GM18873 (cell line): ENCODE measurements around the gene SHMT2.

ENCODE experiments used
- ATAC-seq: cut with Tn5 transposase; IDR thresholded peaks from one replicate; pipeline ENCODE4 v1.9.1; 2021; ENCODE audit warnings: mild to moderate bottlenecking, moderate library complexity, moderate number of reproducible peaks; ENCODE audit not compliant: unreplicated experiment, low FRiP score

Gene SHMT2

DNA sequence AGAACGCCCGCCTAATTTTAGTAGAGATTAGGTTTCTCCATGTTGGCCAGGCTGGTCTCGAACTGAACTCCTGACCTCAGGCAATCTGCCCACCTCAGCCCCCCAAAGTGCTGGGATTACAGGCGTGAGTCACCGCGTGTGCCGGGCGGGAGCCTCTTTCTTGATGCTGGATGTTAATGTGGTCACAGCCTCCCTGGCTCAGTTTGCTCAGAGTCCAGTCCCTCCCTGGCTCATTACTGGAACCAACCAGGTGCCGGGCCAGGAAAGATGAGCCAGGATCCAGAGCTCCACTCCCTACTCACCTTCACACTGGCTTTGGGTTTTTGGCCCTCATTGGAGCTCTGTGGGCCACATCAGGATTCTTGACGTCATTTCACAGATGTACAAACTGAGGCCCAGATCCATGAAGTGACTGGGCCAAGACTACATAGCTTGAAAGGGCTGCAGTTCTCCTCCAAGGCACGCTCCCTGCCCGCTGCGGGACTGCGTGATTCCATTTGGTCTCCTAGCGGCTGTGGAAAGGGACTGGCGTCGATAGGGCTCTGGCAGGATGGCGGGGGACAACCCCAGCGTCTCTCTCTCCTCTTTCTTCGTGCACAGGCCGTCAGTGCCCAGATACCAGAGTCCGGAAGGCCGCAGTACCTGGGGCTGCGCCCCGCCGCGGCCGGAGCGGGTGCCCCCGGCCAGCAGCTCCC lies 5.1 kb upstream of the SHMT2 start:
- ATAC-seq, result no peak

DNA sequence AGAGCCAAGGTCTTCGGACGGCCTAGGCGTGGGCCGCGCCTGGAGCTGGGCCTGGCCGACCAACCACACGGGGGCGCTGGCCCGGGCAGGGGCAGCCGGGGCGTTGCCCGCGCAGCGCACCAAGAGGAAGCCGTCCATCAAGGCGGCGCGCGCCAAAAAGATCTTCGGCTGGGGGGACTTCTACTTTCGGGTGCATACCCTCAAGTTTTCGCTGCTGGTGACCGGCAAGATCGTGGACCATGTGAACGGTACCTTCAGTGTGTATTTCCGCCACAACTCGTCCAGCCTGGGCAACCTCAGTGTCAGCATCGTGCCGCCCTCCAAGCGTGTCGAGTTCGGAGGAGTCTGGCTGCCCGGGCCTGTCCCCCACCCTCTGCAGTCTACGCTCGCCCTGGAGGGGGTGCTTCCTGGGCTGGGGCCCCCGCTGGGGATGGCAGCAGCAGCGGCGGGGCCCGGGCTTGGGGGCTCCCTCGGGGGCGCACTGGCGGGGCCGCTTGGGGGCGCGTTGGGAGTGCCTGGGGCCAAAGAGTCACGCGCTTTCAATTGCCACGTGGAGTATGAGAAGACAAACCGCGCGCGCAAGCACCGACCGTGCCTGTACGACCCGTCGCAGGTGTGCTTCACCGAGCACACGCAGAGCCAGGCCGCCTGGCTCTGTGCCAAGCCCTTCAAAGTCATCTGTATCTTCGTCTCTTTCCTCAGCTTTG lies 4.4 kb upstream of the SHMT2 start:
- no peak for ATAC-seq

DNA sequence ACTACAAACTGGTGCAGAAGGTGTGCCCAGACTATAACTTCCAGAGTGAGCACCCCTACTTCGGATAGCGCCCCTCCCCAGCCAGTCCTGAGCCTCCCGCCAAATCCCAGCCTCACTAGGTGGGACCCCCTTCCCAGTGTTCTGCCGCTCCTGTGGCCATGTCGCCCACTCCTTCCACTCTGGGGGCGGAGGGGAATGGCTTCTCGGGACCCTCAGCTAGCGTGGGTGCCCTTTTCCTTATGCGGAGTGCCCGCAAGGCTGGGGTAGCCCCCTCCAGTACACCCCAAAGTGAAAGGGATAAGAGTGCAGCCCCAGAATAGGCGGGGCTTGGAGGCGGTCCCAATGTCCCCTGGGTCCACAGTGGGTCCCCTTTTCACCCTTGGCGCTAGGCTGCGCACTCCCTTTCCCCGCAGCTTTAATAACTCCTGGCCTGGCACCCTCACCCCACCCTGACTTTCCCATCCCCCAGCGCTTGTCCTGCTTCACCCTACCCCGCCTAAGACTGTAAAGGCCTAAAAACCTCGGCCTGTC lies 3.8 kb upstream of the SHMT2 start:
- no peak for ATAC-seq

DNA sequence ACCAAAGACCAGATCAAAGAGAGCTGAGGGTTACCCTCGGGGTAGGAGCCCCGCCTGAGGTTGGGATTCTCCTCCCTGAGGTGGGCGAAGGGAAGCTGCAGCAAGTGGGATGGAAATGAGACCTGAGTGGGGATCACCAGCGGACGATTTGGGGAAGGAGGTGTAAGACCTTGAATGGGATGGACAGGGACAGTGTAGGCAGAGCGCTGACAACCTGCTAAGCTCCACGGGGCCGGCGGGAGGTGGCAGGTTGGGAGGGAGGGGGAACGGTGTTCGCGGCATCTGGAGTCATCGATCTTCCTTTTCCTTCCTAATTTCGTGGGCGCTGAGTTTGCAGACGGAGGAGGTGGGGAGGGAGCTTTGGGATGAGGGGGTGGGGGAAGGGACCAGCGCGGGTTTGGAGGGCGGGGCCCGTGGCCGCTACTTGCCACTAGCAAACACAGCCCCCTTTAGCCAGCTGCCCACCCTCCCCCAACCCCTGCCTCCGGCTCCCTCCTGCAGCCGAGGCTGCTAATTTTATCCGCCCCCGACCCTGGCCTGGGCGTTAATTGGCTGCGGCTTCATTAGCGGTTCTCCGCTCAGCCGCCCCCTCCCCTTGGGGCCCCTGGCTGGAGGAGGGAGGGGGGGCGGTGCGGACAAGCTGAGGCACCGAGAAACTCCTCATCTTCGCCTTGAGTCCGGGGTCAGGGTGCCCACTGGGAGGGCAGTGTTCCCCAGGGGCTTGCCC lies 2.8 kb upstream of the SHMT2 start:
- no peak for ATAC-seq

DNA sequence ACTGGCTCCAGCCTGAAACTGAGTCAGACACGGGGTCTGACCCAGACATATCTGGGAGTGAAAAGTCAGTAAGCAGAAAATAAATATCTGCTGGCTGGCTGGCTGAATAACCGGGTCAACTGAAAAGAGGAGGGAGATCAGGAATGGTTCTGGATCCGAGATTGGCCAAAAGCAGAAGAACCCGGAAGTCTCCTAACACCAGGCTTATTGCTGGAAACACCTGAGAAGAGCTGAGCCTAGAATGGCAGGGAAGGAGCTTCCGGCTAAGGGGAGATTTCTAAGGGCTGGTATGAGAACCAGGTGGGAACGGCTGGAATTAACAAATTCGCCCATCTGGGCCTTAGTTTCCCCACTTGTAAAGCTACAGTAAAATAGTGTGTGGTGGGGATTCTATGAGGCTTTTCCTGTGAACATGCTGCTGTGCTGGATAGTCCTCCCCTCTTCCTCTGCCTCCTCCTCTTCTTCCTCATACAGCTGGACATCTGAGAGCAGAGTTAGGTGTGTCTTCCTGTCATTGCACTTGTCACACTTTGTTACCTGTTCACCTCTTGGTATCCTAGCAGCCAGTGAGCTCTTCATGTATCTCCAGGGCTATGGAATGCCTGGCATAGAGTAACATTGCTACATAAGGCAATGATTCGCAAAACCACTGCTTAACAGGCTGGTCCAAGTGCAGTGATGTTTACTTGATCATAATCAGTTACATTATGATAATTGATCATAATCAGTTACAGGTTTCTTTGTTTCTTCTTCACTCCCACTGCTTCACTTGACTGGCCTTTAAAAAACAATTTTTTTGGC lies 2.0 kb upstream of the SHMT2 start:
- no peak for ATAC-seq

DNA sequence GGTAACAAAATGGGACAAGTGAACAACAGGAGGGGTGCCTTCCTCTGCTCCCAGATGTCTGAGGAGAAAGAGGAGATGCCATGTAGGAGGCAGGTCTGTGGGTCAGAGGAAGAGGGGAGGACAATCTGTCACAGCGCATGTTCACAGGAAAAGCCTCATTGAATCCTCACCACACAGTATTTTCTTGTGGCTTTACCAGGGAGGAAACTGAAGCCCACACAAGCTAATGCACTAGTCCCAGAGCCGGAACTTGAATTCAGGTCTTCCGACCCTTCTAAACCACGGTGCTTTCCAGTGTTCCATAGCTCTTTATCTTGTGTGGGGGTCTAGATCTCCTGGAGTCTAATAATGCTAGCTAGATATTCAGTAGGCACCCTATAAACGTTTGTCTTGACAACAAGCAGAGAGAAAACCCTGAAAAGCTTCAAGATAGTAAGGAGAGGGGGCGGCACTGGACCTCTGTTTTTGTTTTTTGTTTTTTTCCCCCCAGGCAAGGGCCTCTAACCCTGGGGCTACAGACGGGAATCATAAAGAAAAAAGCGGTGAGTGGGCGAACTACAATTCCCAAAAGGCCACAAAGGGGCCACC lies 371 bp upstream of the SHMT2 start:
- ATAC-seq, result no peak

DNA sequence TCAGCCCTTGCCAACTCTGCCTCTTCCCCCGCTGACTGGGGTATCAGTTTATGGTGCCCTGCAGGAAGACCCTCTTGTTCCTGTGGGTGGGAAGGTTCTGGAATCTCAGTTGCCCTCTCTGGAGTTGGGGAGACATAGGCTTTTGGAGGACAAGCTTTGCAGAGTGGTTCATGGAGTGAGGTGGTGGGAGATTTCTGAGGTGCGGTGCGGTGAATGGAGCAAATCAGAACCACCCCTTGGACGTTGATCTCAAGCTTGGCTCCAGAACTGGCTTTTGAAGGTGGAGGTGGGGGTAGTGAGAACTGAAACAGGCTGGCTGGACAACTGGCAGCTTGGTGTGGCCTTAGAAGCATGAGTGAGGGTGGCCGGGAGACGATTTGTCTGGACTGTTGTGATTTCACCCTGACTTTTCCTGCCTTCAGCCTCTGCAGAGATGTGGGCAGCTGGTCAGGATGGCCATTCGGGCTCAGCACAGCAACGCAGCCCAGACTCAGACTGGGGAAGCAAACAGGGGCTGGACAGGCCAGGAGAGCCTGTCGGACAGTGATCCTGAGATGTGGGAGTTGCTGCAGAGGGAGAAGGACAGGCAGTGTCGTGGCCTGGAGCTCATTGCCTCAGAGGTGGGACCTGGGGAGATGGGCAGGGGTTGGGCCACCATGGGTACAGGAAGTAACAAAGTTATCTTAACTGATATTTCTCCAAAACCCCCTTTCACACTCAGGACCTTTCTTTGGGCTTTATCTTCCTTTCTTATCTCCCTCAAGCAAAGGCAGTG lies 1.1 kb downstream of the SHMT2 start:
- no peak for ATAC-seq

DNA sequence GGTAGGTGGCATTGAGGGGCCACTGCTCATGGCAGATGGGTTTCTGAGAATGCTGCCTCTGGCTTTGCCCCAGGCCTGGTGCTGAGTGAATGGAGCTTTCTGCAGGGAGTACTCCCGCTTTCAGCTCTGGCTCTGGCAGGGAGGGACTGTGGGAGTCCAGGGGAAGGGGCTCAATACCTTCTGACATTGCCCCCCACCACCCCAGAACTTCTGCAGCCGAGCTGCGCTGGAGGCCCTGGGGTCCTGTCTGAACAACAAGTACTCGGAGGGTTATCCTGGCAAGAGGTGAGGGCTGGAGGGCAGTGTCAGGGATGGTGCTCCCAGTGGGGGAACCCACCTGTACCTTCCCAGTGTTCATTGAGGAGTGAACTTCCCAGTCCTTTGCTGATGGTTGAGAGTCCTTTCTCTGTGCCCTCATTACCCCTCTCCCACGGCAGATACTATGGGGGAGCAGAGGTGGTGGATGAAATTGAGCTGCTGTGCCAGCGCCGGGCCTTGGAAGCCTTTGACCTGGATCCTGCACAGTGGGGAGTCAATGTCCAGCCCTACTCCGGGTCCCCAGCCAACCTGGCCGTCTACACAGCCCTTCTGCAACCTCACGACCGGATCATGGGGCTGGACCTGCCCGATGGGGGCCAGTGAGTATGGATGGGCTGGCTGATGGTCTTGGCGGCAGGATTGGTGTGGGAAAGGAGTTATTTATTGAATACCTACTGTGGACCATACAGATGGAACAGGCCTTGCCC lies 1.9 kb downstream of the SHMT2 start:
- no peak for ATAC-seq

DNA sequence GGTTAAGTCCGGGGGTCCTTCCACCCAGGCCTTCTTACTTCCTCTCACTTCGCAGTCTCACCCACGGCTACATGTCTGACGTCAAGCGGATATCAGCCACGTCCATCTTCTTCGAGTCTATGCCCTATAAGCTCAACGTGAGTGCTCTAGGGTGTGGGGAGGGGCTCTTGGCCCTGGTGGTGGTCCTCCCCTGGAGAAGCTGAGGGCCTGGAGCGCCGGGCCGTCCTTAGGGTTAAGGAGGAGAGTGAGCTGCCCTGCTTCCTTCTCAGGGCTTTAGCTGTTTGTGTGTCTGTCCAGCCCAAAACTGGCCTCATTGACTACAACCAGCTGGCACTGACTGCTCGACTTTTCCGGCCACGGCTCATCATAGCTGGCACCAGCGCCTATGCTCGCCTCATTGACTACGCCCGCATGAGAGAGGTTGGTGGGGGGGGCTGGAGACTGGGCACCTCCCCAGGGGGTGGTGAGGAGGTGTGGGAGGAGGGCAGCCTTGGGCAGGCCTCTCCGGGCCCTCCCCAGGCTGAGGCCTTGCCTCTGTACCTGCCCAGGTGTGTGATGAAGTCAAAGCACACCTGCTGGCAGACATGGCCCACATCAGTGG lies 2.7 kb downstream of the SHMT2 start:
- ATAC-seq, result no peak

DNA sequence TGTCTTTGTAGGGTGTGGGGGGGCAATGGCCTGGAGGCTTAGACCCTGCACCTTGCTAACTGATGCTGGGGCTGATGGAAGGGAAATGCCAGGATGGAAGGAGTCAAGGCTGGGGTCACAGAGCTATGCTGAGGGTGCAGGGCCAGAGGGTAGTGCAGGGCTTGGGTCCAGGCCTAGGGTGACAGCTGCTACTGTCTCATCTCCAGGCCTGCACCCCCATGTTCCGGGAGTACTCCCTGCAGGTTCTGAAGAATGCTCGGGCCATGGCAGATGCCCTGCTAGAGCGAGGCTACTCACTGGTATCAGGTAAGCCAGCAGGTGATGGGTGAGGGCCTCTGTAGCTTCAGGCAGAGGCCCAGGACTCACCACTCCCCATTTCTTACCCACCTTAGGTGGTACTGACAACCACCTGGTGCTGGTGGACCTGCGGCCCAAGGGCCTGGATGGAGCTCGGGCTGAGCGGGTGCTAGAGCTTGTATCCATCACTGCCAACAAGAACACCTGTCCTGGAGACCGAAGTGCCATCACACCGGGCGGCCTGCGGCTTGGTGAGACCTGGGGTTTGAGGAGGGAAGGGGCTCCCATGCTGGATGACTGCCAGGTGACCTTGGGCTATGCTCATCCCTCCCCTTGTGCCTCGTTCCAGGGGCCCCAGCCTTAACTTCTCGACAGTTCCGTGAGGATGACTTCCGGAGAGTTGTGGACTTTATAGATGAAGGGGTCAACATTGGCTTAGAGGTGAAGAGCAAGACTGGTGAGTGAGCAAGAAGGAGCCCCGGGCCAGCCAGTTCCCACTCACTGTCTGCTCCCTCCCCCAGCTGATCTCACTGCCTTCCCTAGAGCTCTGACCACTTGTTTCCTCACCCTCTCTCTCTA lies 4.1 kb downstream of the SHMT2 start:
- ATAC-seq, result no peak

DNA sequence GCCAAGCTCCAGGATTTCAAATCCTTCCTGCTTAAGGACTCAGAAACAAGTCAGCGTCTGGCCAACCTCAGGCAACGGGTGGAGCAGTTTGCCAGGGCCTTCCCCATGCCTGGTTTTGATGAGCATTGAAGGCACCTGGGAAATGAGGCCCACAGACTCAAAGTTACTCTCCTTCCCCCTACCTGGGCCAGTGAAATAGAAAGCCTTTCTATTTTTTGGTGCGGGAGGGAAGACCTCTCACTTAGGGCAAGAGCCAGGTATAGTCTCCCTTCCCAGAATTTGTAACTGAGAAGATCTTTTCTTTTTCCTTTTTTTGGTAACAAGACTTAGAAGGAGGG lies 4.7 kb downstream of the SHMT2 start:
- ATAC-seq, result no peak

DNA sequence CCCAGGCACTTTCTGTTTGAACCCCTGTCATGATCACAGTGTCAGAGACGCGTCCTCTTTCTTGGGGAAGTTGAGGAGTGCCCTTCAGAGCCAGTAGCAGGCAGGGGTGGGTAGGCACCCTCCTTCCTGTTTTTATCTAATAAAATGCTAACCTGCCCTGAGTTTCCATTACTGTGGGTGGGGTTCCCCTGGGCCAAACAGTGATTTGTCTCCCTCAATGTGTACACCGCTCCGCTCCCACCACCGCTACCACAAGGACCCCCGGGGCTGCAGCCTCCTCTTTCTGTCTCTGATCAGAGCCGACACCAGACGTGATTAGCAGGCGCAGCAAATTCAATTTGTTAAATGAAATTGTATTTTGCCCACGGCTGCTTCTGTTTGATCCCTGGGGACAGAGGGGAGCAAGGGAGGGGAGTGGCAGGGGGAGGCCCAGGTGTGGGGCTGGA lies 5.1 kb downstream of the SHMT2 start:
- no peak for ATAC-seq

DNA sequence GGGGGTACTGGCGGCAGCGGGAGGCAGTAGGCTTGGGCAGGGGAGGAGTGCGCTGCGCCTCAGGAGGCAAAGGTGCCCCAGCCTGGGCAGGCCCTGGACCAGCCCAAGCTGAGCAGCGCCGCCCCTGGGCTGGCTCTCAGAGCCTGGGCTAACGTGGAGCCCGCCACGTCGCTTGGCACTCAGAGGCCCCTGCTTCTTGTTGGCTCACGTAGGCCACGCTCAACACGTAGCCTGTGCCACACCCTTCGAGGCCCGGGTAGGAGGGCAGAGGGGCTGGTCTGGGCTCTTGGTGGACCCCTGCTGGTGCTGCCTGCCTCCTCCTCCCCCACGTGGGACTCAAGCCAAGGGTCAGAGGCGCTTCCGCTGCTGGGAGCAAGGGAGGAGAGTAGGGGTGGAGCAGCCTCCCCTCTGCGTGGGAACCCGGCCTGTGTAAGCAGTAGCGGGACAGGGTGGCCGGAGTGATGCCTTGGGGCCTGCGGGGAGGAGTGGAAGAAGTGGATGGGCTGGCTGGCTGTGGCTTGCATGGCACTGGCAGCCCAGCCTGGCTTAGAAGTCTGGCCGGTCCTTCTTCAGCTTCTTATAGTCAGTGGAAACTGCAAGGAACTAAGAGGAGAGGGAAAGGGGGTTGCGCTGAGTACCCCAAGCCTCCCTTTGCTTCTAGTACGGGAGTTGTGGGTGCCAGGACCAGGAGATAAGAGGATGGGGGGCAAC lies 5.7 kb downstream of the SHMT2 start:
- no peak for ATAC-seq

DNA sequence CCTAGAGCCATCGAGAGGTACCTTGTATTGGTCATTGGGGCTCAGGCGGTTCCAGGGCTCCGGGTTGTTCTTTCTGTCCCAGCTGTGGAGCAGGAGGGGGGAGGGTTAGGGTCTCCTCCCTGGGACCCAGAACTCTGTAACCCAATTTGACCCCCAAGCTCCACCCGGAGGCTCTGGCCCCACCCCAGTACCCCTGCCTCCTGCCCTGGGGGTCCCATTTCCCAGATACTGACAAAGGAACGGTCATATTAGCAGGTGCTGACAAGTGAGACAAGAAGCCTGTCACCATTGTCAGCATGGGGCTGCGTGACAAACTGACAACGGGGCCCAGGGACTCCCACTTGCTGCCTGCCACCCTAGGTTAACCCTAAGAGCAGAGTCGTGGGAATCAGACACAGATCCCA lies 6.2 kb downstream of the SHMT2 start:
- no peak for ATAC-seq

DNA sequence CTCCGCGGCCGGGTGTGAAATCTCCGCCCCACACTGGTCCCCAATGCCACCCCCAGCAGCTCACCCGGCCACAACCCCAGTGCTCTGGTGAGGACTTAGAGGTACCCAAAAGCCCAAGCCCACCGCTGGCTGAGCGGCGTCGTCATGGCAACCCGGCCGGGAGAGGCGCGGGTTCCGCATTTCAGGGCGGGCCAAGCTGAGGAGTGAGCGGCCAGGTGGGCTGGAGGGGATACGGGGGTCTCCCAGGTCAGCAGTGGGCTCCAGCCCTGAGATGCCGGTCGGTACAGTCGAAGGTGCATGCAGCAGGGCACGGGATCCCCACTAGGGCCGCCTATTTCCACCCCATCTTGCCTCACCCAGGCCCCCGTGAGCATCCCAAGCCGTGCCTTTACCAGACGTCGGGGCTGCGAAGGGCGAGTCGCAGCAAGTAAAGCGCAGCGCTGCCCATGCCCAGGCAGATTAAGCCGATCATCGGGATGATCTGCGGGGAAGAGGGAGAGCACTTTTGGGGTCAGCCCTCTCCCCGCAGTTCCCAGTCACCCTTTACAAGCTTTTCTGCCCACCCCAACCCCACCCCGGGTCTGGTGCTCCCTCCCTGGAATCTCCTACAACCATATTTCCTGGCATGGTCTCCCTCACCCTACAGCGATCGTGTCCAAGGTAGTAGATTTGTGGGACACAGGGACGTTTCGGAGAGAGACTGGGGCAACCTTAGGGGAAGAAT lies 6.9 kb downstream of the SHMT2 start:
- ATAC-seq, result no peak

DNA sequence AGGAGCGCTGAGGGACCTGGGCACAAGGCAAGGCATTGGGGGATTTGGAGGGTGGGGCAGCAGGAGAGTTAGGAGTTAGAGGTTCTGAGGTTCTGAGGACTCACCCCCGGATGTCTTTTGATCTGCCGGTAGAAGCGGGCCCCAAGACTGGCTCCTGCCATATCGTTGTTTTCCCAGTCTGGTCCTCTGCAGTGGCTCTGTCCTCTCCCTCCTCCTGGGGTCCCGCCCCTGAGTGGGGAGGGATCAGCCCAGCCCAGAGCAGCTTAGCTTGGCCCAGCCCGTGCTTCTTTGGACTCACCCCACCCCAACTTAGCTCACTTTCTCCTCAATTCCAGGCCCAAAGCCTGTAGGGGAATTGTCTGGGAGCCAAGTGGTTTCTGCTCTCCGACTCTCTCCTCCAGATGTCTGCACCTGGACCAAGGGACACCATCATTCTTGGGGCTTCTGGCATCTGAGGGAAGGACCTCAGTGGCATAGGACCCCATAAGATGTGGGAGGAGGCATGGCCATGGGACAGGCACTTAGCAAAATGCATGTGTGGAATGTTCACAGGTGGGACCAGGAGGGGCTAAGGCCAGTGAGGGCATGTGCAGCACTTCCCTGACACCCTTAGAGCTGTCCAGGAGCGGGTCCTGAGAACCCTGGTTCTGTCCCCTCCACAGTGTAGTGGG lies 7.5 kb downstream of the SHMT2 start:
- ATAC-seq, result no peak
